ENCODE measurements around the gene PIP5K1A.

DNA sequence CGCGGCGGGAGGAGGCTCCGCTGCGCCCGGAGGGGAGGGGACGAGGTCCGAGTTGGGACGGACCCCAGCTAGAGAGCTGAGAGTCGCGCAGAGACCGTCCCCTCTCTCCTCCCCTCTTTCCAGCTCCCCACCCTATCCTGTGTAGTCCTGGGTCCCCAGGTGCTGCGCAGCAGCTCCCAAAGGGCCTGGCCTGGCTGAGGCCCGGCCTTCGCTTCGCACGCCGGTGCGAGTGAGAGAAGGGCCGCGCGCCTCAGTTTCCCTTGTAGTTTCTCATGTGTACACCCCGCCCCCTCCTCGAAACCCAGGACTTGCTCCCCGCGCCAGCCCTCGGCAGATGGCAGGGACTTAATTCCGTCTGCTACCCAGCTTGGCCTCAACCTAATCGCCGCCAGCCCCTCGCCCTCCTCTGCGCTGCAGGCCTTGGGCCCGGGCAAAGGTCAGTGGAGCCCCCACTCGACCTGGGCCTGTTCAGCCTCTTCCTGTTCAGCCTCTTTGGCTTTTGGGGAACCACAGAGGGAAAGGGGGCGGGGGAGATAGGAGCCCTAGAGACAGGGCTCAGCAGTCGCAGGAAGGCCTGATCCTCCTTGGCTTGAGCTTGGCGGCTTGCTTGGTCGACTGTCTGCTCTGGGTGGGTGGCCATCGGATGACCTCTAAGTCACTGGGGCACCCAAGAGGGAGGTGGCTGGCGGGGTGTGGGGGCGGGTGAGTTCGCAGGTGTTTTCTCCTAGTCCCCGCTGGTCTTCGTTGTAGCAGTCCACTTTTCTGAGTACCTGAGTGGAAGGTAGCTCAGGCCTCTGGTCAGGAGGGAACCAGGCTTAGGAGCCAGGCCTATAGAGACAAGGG is 84.8 kb downstream of the PIP5K1A start:
- TF ChIP-seq POLR2A (IDR thresholded peaks at IDR 0.05) (no peak), POLR2AphosphoS5 (IDR thresholded peaks at IDR 0.05) (no peak)
- TF ChIP-seq, protein P1, sequence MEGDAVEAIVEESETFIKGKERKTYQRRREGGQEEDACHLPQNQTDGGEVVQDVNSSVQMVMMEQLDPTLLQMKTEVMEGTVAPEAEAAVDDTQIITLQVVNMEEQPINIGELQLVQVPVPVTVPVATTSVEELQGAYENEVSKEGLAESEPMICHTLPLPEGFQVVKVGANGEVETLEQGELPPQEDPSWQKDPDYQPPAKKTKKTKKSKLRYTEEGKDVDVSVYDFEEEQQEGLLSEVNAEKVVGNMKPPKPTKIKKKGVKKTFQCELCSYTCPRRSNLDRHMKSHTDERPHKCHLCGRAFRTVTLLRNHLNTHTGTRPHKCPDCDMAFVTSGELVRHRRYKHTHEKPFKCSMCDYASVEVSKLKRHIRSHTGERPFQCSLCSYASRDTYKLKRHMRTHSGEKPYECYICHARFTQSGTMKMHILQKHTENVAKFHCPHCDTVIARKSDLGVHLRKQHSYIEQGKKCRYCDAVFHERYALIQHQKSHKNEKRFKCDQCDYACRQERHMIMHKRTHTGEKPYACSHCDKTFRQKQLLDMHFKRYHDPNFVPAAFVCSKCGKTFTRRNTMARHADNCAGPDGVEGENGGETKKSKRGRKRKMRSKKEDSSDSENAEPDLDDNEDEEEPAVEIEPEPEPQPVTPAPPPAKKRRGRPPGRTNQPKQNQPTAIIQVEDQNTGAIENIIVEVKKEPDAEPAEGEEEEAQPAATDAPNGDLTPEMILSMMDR (IDR thresholded peaks at IDR 0.05), result no peak

Data from stomach (tissue), 4 donors.